GM12874 (cell line): ENCODE measurements around the gene WDR37.

Source experiments
- TF ChIP-seq, protein P1 (sequence below): IDR thresholded peaks from 2 replicates; pipeline ENCODE4 v1.5.1; 2011; ENCODE audit warnings: low read depth, mild to moderate bottlenecking, control low read depth, low read length, moderate library complexity; ENCODE audit not compliant: insufficient read depth

WDR37 gene

GRCh38 chr10:1102416-1102815 is 46.2 kb downstream of the WDR37 start:
- TF ChIP-seq, protein P1, sequence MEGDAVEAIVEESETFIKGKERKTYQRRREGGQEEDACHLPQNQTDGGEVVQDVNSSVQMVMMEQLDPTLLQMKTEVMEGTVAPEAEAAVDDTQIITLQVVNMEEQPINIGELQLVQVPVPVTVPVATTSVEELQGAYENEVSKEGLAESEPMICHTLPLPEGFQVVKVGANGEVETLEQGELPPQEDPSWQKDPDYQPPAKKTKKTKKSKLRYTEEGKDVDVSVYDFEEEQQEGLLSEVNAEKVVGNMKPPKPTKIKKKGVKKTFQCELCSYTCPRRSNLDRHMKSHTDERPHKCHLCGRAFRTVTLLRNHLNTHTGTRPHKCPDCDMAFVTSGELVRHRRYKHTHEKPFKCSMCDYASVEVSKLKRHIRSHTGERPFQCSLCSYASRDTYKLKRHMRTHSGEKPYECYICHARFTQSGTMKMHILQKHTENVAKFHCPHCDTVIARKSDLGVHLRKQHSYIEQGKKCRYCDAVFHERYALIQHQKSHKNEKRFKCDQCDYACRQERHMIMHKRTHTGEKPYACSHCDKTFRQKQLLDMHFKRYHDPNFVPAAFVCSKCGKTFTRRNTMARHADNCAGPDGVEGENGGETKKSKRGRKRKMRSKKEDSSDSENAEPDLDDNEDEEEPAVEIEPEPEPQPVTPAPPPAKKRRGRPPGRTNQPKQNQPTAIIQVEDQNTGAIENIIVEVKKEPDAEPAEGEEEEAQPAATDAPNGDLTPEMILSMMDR: no peak

GRCh38 chr10:1102831-1103230 is 46.6 kb downstream of the WDR37 start:
- TF ChIP-seq, protein P1: no peak

DNA sequence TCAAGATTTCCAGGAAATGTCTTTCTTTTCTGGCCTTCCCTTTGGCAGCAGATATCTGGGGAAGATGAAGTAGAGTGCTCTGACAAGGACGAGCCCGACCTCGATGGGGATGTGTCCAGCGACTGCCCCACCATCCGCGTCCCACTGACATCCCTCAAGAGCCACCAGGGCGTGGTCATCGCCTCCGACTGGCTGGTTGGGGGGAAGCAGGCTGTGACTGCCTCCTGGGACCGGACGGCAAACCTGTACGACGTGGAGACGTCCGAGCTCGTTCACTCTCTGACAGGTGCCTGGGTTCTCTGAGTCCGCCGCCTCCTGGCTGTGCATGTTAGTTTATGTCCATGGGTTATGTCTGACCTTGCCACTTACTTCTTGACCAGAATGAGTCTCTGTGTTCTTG is 47.4 kb downstream of the WDR37 start:
- TF ChIP-seq, protein P1: no peak

- TF ChIP-seq, protein P1: no peak
Observed at GRCh38 chr10:1104971-1105370, 48.8 kb downstream of the WDR37 start.

DNA sequence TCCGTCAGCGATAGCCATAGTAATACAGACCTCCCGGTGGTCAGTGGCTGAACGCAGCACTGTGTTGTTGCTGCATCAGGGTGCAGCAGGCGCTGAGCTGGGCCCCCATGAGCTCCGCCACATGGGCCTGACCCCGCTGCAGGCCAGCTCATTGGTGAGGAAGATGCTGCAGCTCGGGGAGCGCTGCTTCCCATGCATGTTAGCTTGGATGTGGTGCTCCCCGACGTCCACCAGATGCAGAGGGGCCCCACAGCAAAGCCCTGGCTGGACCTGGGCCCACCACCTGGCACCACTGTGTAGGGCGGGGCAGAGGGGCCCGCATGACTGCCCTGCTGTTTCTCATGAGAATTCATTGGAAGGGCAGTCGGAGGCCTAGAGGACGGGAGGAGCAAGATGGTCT is 50.8 kb downstream of the WDR37 start:
- TF ChIP-seq, protein P1: no peak

GRCh38 chr10:1107679-1108078 is 51.5 kb downstream of the WDR37 start:
- TF ChIP-seq, protein P1: no peak

DNA sequence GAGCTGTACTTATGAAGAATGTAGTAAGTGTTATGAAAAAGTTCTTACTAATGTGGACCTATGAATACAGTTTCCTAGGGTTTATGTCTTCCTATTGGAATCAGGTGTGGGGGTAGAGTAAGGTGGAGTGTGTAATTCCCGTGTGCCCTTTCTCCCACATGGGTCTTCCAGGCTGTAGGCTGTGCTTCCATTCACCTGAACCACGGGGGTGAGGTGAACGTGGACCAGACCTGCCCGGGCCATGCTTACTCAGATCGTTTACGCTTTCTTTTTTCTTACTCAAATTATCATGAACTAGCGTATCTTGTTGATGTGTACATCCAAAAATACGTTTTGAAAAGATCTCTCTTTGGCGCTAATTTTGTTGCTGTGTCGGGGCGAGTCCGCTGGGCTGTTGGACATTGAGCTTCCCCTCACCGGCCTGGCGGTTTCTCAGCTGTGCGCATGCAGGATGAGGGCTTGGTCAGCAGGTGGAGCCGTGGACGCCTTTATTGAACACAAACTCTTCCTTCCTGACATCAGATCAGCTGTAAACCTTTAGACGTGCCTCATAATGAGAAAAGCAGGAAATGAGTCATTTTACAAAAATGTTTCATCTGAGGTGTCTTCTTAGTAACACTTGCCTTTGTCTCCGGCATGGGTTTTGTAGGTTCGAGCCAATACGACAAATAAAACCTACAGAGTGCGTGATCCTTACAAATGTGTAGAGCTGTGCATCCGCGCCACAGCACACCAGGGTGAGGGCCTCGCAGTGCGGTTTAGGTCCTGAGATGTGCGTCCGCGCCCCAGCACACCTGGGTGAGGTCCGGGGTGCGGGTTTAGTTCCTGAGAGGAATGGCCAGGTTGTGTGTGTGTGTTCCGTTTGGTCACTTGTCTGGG is 53.8 kb downstream of the WDR37 start:
- TF ChIP-seq, protein P1: peak; percentile 64
